Measurements from ENCODE around the gene FAM181B.

FAM181B gene

GRCh38 chr11:82686211-82686610, 47.5 kb downstream of the FAM181B start:
- DNase-seq (ENCODE audit: extremely low read depth in 1 of 2, low read depth in 1 of 2), result no peak

- no peak for DNase-seq (ENCODE audit: extremely low read depth in 1 of 2, low read depth in 1 of 2)
Measured at GRCh38 chr11:82683029-82683428, 50.6 kb downstream of the FAM181B start.

- DNase-seq (ENCODE audit: extremely low read depth in 1 of 2, low read depth in 1 of 2), result no peak
Measured at GRCh38 chr11:82682003-82682751, 51.5 kb downstream of the FAM181B start.

- DNase-seq (ENCODE audit: extremely low read depth in 1 of 2, low read depth in 1 of 2), result no peak
Measured at GRCh38 chr11:82680252-82680651, 53.4 kb downstream of the FAM181B start.
